HG03521 (cell line): ENCODE measurements around the gene UBN2.
"Not testable (repeated sequence)": the region's sequence is repeated elsewhere in the genome, so short reads cannot be mapped to it uniquely, and the experiment has no call there.

Experiments used
- ATAC-seq: cut with Tn5 transposase; IDR thresholded peaks from one replicate; pipeline ENCODE4 v1.9.1; 2021; ENCODE audit warnings: mild to moderate bottlenecking, moderate library complexity; ENCODE audit not compliant: unreplicated experiment

Gene UBN2

DNA sequence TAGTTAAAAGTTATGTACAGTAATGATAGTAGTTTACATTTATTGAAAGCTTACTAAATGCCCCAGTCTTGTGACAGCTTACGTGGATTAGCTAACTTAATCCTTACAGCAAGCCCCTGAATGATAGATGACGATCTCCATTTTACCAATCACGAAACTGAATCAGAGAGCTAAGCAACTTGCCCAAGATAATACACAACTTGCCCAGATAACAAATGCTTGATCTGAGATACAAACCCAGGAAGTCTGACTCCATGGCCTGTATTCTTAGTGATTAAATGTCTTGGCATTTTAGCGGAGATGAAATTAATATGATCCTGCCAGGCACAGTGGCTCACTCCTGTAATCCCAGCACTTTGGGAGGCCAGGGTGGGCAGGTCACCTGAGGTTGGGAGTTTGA is 63.2 kb downstream of the UBN2 start:
- no peak for ATAC-seq

DNA sequence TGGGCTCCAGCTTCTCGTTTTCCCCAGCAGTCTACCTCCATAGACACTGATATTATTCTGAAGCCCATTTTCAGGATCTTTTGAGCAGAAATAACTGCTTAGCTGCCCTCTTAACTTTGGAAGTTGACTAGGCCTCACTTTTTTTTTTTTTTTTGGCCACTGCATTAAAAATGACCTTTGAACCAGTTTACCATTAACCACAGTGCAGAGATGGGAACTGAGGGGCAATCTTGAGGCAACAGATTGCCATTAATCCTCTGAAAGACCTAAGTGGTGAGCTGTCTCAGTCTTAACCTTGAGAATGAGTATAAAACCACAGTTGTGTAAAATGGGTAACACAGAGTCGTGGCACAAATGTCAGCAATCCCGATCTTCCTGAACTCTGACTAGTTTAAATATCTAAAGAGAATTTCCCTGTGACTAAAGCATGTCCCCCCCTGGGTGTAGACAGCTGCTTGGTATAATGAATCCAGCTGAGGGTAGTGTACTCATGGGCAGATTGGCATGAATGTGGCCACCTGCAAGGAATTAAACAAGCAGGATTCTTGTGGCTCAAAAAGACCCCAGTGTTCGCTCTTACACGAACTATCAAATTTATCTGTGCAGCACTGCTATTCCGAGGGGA is 64.0 kb downstream of the UBN2 start:
- ATAC-seq = no peak

- no peak for ATAC-seq
These were observed 66.8 kb downstream of the UBN2 start for GRCh38 chr7:139297795-139298194.

GRCh38 chr7:139299296-139299695 is 68.3 kb downstream of the UBN2 start:
- ATAC-seq = no peak

DNA sequence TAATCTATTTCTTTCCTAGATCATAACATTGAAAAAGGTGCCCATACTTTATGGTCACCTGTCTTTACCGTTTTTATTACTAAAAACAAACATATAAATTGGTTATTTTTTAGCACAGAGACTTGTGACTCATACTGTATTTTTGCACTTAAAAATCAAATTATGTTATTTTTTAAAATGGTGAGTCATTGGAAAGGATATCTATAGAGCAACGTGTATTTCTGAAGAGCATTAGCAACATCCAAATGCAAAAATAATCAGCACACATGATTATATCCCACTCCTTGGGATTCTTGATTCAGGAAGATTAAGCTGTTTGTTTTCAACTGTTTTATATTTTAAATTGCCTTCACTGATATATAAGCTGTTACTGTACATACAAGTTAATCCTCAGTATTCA is 69.4 kb downstream of the UBN2 start:
- ATAC-seq = no peak

DNA sequence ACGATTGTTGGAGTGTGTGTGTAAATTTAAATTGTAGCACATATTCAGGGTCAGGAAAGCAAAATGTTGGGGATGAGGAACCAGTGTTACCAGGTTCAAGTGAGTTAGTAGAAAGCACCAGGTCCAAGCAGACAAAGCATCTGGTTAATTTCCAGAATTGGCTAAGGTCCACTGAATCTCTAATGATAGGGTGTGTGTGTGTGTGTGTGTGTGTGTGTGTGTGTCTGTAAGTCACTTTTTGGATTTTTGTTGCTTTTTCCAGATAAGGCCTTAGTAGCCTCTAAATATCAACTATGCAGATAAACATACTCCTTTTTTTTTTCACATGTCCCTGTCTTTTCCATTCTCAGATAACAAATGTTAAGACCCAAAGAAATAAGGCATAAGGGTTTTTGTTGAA is 73.5 kb downstream of the UBN2 start:
- no peak for ATAC-seq

DNA sequence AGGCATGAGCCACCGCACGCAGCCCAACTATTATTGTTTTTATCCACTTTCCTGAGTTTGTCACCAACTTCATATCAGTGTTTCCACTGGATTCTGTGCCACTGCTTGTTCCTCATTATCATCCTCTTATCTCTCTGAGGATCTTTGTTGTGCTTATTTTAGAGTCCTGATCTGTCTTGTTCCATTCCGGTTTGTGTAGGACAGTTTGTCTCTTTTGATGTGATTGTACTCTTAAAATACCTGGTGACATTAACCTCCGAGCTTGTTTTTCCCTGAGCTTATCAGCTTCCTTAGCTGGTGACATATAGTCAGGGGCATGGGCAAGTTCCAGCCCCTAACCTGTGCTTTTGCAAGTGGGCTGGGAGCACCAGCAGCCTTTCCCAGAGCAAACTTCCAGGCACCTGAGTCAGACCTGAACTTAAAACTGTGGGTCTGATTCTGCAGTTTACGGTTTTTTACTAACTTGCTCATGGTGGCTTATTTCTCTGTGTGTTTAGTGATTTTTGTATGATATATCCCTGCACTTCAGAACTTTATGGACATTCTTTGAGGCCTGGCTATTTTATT is 87.0 kb downstream of the UBN2 start:
- no peak for ATAC-seq

DNA sequence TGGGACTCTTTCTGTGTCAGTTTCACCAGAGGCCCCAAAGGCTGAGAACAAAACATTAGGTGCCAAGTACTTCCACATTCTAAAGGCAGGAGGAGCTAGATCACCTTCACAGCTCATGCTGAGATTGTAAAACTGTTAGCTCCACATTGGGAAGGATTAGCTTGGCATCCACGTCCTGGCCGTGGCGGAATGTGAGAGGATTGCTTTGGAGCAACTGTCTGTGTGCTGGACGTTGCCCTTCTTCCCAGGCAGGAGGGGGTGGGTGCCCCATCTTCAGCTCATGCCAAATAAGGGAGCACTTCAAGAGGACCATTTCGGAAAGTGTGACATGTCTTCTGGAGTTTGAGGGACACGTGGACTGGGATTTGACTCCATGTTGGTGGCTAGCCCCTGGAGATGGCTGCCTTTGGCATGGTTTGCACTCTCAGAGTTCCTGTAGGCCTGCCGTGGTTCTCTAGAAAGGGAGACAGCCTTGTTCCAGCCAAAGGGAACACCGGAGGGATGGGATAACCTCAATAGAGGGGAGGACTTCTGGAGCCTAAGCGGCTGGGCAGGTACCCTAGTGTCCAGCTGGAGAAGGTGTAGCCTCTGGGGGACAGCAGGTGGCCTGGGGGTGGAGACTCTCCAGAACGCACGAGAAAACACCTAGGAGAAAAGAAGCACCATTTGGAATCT is 90.2 kb downstream of the UBN2 start:
- no peak for ATAC-seq

GRCh38 chr7:139324709-139325108 is 93.7 kb downstream of the UBN2 start:
- not testable (repeated sequence) for ATAC-seq

DNA sequence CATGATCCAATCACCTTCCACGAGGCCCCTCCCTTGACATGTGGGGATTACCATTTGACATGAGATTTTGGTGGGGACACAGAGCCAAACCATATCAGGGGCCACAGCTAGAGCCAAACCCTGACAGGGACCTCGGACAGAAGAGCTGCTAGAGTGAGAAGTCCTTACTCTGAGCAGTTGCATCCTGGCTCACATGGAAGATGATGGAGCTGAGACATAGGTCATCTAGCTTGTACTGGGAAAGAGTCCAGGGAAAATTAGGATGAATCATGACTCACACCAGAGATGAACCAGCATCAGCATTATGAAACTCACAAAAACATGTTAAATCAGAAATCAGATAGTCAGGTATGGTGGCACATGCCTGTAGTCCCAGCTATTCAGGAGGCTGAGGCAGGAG is 97.3 kb downstream of the UBN2 start:
- no peak for ATAC-seq

- no peak for ATAC-seq
These were observed 98.1 kb downstream of the UBN2 start for GRCh38 chr7:139329119-139329518.

GRCh38 chr7:139330333-139331030 is 99.4 kb downstream of the UBN2 start:
- ATAC-seq = no peak

DNA sequence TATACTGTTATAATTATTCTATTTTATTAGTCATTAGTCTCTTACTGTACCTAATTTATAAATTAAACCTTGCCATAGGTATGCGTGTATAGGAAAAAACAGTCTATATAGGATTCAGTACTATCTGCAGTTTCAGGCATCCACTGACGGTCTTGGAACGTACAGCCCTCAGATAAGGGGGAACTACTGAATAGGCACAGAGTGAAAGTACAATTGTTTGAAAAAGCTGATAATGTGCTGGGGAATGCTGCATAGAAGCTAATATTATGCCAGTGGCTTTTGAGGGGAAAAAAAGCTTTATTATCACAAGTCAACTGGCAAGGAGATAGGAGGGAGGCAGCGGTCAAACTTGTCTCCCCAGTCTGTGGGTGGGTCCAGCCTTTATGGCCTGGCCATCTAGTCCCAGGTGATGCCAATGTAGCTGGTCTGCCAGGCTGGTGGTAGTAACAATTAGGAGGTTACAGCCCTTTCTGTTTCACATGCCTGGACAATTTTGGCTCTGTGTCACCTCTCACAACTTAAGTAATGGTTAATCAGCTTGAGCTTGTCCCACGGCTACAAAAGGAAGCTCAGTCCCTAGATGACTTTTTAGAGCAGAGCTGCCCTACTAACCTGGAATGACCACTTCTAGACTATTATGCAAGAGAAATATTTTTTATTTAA is 101.8 kb downstream of the UBN2 start:
- ATAC-seq = no peak

GRCh38 chr7:139333443-139333842 is 102.4 kb downstream of the UBN2 start:
- ATAC-seq = not testable (repeated sequence)

- no peak for ATAC-seq
These were observed 103.5 kb downstream of the UBN2 start for GRCh38 chr7:139334399-139335150.

- no peak for ATAC-seq
These were observed 108.0 kb downstream of the UBN2 start for GRCh38 chr7:139339025-139339424.

- no peak for ATAC-seq
These were observed 108.6 kb downstream of the UBN2 start for GRCh38 chr7:139339698-139340036.

- peak; percentile 84 for ATAC-seq
These were observed 109.2 kb downstream of the UBN2 start for GRCh38 chr7:139340037-139340807.

- ATAC-seq = no peak
These were observed 109.7 kb downstream of the UBN2 start for GRCh38 chr7:139340808-139341057.

DNA sequence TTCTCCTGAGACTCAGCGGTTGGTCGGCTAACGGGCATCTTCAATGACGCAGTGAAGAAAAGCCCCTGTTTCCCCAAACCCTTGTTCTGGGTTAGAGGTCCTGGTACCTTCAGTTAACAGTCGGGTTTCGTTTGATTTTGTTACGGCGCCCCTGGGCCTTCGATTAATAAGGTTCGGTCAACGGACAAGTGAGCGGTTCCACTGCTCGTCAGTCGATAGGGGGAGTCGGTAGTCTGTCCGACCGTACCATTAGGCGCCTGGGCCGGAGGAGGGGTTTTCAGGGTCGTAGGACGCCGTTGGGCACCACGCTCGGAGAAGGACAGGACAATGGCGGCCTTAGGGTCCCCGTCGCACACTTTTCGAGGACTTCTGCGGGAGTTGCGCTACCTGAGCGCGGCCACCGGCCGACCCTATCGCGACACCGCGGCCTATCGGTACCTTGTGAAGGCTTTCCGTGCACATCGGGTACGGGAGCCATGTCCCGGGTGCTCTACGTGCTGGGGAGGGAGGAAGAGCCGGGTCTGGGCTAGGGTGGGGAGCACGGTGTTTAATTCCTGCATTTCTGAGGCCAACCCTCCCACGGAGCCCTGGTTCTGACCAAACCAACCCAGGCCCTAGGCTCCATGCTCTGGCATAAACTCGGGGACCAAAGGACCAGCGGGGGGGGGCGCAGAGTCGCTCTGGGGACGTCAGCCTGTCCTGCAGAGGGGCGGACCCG is 110.2 kb downstream of the UBN2 start, which contains the start of gene FMC1:
FMC1 (plus strand) TSS at position 280 of the 718 bp plus-strand sequence; CDS start at position 328, 48 bp downstream.
- ATAC-seq = peak; percentile 36
